ENCODE measurements around the gene PCDH9.

DNA sequence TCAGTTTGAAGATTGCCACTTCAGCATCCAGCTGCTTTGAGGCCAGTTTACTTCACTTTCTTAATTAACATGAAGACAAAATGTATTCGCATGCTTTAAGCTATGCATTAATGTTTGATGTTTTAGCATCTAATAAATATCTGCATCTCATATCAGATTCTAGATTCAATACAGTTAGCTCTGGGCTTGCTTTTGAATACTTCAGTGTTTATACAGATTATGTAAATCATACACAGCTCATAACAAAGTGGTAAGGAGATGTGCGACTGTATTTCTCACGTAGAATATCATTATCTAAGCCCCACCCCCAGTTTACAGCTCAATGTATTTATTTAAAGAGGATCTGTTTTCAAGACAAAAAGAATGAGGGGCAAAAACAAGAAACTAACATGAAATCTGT, 770.5 kb downstream of the PCDH9 start:
- TF ChIP-seq, protein P1, sequence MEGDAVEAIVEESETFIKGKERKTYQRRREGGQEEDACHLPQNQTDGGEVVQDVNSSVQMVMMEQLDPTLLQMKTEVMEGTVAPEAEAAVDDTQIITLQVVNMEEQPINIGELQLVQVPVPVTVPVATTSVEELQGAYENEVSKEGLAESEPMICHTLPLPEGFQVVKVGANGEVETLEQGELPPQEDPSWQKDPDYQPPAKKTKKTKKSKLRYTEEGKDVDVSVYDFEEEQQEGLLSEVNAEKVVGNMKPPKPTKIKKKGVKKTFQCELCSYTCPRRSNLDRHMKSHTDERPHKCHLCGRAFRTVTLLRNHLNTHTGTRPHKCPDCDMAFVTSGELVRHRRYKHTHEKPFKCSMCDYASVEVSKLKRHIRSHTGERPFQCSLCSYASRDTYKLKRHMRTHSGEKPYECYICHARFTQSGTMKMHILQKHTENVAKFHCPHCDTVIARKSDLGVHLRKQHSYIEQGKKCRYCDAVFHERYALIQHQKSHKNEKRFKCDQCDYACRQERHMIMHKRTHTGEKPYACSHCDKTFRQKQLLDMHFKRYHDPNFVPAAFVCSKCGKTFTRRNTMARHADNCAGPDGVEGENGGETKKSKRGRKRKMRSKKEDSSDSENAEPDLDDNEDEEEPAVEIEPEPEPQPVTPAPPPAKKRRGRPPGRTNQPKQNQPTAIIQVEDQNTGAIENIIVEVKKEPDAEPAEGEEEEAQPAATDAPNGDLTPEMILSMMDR (IDR thresholded peaks at IDR 0.05 in 8 of 11, conservative IDR thresholded peaks at IDR 0.05 in 3 of 11), result no peak
- no peak for TF ChIP-seq POLR2A (IDR thresholded peaks at IDR 0.05)
- TF ChIP-seq POLR2AphosphoS5 (IDR thresholded peaks at IDR 0.05), result no peak
